Uterus (tissue), 4 donors: Measurements from ENCODE around the gene ASPHD2. TPM values are rescaled to one million over a fixed set of nuclear protein-coding genes. Genes with fewer than 3 reads are reported as not detected.

Experiments used
- DNase-seq, 2 donors: peaks; one replicate each; pipeline ENCODE4 v3.0.0-alpha.2; 2019 to 2020
- H3K27ac ChIP-seq, 2 donors: fragments of 200-600 bp; sonication (generic); 1 replicate in 1 of 2; 2 replicates in 1 of 2; pipeline ENCODE4 v1.5.1; 2016 to 2018
- H3K27me3 ChIP-seq, 2 donors: fragments of 200-600 bp; sonication (generic); one replicate each; pipeline ENCODE4 v1.5.1; 2018 to 2019; ENCODE audit warnings: control low read depth in 1 of 2
- H3K36me3 ChIP-seq, 2 donors: fragments of 200-600 bp; sonication (generic); one replicate each; pipeline ENCODE4 v1.5.1; 2019; ENCODE audit warnings: control low read depth in 1 of 2
- H3K4me1 ChIP-seq, 2 donors: fragments of 200-600 bp; sonication (generic); one replicate each; pipeline ENCODE4 v1.5.1; 2018 to 2019; ENCODE audit warnings: control low read depth in 1 of 2
- H3K4me3 ChIP-seq, 2 donors: fragments of 200-600 bp; sonication (generic); 1 replicate in 1 of 2; 2 replicates in 1 of 2; pipeline ENCODE4 v1.5.1; 2018 to 2019; ENCODE audit warnings: mild to moderate bottlenecking in 1 of 2
- H3K9me3 ChIP-seq, 2 donors: fragments of 200-600 bp; sonication (generic); one replicate each; pipeline ENCODE4 v1.5.1; 2019; ENCODE audit warnings: control low read depth in 1 of 2
- CTCF ChIP-seq, 4 experiments: fragments of 200-600 bp in 2 of 4; fragments of 450-650 bp in 2 of 4; sonication (generic) in 2 of 4; IDR thresholded peaks; one replicate each; pipeline ENCODE4 v1.5.1; 2016 to 2019; ENCODE audit warnings: antibody characterized with exemption in 4 of 4, mild to moderate bottlenecking in 2 of 4, moderate library complexity in 1 of 4
- POLR2A ChIP-seq, 2 donors: fragments of 450-650 bp; IDR thresholded peaks; one replicate each; pipeline ENCODE4 v1.6.1; 2016; ENCODE audit warnings: antibody characterized with exemption in 2 of 2, mild to moderate bottlenecking in 1 of 2, moderate library complexity in 1 of 2
- intact Hi-C: fragments of 100-400 bp; cut with DNase I; formaldehyde crosslinking; loops from one replicate; pipeline ENCODE4 v1.15.1; 2023; ENCODE audit warnings: low total_unique reads
- total RNA-seq, 4 donors: library from RNA; depleted of rRNA in 3 of 4; stranded (reverse); fragments of >200 nt in 3 of 4; gene quantifications; one replicate each; pipeline versions ENCODE4 v1.1.0 to v1.2.4, GENCODE V29; 2014 to 2023
- donor health status: DM: yes; HTN: yes; CAD: no.

ASPHD2 gene
- total RNA-seq, 4 donors from 2014 or later = 0.83 to 1.8 TPM; not detected in 2

GRCh38 chr22:26426924-26427323 is 2.1 kb upstream of the ASPHD2 start:
- Histone ChIP-seq H3K27ac (no peak overlapping the region), H3K27me3 (no peaks in the 10 kb centered on the region), H3K4me3 (no peak overlapping the region), H3K9me3 (no peaks in the 10 kb centered on the region), H3K36me3 (no peaks in the 10 kb centered on the region), H3K4me1 (no peaks in the 10 kb centered on the region)
- no peak for TF ChIP-seq CTCF (IDR thresholded peaks at IDR 0.05)
- no peak for TF ChIP-seq POLR2A (IDR thresholded peaks at IDR 0.05)
- intact Hi-C loops = no loop called here
- DNase-seq = no peak

- Histone ChIP-seq H3K4me1 (no peaks in the 10 kb centered on the region), H3K36me3 (no peaks in the 10 kb centered on the region), H3K4me3 (peak overlapping the region; percentile 39 to 57), H3K27ac (no peak overlapping the region), H3K9me3 (no peaks in the 10 kb centered on the region), H3K27me3 (no peaks in the 10 kb centered on the region)
- DNase-seq = peak in 1 of 2 donors; percentile 19
- TF ChIP-seq POLR2A (IDR thresholded peaks at IDR 0.05) (no peak), CTCF (IDR thresholded peaks at IDR 0.05) (no peak)
- intact Hi-C loops = no loop called here
Observed at GRCh38 chr22:26429458-26430286, 612 bp downstream of the ASPHD2 start.

- Histone ChIP-seq H3K4me1 (no peaks in the 10 kb centered on the region), H3K27ac (no peak overlapping the region), H3K4me3 (no peak overlapping the region), H3K27me3 (no peaks in the 10 kb centered on the region), H3K36me3 (no peaks in the 10 kb centered on the region), H3K9me3 (no peaks in the 10 kb centered on the region)
- intact Hi-C loops = no loop called here
- DNase-seq = no peak
- TF ChIP-seq POLR2A (IDR thresholded peaks at IDR 0.05) = no peak
- no peak for TF ChIP-seq CTCF (IDR thresholded peaks at IDR 0.05)
Observed at GRCh38 chr22:26430600-26430999, 1.5 kb downstream of the ASPHD2 start.

- H3K27ac ChIP-seq = no peak overlapping the region
- H3K9me3 ChIP-seq = no peaks in the 10 kb centered on the region
- TF ChIP-seq POLR2A (IDR thresholded peaks at IDR 0.05) (no peak), CTCF (IDR thresholded peaks at IDR 0.05) (no peak)
- H3K4me3 ChIP-seq = no peak overlapping the region
- intact Hi-C loops = no loop called here
- no peaks in the 10 kb centered on the region for H3K36me3 ChIP-seq
- H3K27me3 ChIP-seq = no peaks in the 10 kb centered on the region
- no peaks in the 10 kb centered on the region for H3K4me1 ChIP-seq
- no peak for DNase-seq
Observed at GRCh38 chr22:26431261-26431995, 2.4 kb downstream of the ASPHD2 start.
